HepG2 (cell line): ENCODE results near the gene CERS4. TPM values are rescaled to one million over a fixed set of nuclear protein-coding genes. Genes with fewer than 3 reads are reported as not detected.

Experiments used
- ASH2L ChIP-seq: fragments of 300-600, 200-600 bp; sonication (generic); IDR thresholded peaks from 2 replicates; pipeline ENCODE4 v1.7.0; 2017; ENCODE audit warnings: low read depth, mild to moderate bottlenecking, moderate library complexity, mixed read lengths, low read length; ENCODE audit not compliant: insufficient read length
- BHLHE40 ChIP-seq: IDR thresholded peaks from 2 replicates; pipeline ENCODE4 v1.6.1; 2011; ENCODE audit warnings: low read length, improper control_type of control experiment
- BORCS8-MEF2B ChIP-seq: sonication (generic); formaldehyde crosslinking; IDR thresholded peaks from 2 replicates; pipeline ENCODE4 v1.8.0; 2022; ENCODE audit warnings: mild to moderate bottlenecking, missing genetic modification reagents
- FOXA1 ChIP-seq, 2 experiments: fragments of 450-650 bp in 1 of 2; sonication (generic) in 1 of 2; formaldehyde crosslinking in 1 of 2; IDR thresholded peaks; 2 replicates each; pipeline versions ENCODE4 v1.4.0 to v1.6.1; 2016 to 2020; ENCODE audit warnings: missing genetic modification reagents in 1 of 2
- HOXA3 ChIP-seq: sonication (generic); formaldehyde crosslinking; IDR thresholded peaks from 2 replicates; pipeline ENCODE4 v1.5.0; 2020; ENCODE audit warnings: missing genetic modification reagents
- HOXA9 ChIP-seq: sonication (generic); formaldehyde crosslinking; IDR thresholded peaks from 2 replicates; pipeline ENCODE4 v1.8.1; 2022; ENCODE audit warnings: missing genetic modification reagents, mild to moderate bottlenecking, moderate library complexity, borderline replicate concordance
- KDM6A ChIP-seq: IDR thresholded peaks from 2 replicates; pipeline ENCODE4 v1.6.1; 2016; ENCODE audit warnings: low read depth
- KIAA2018 ChIP-seq: sonication (generic); formaldehyde crosslinking; IDR thresholded peaks from 2 replicates; pipeline ENCODE4 v1.5.0; 2020; ENCODE audit warnings: mild to moderate bottlenecking, missing genetic modification reagents, borderline replicate concordance
- POLR2A ChIP-seq, 2 experiments: IDR thresholded peaks; 2 replicates each; pipeline ENCODE4 v1.6.1; 2011; ENCODE audit warnings: low read depth in 2 of 2, low read length in 2 of 2, mild to moderate bottlenecking in 1 of 2, moderate library complexity in 1 of 2; ENCODE audit not compliant: insufficient read depth in 1 of 2
- SAP130 ChIP-seq: IDR thresholded peaks from 2 replicates; pipeline ENCODE4 v1.6.1; 2016; ENCODE audit warnings: low read depth
- SP140L ChIP-seq: sonication (generic); formaldehyde crosslinking; IDR thresholded peaks from 2 replicates; pipeline ENCODE4 v1.4.0; 2020; ENCODE audit warnings: missing genetic modification reagents, borderline replicate concordance
- THYN1 ChIP-seq: sonication (generic); formaldehyde crosslinking; IDR thresholded peaks from 2 replicates; pipeline ENCODE4 v1.8.1; 2023; ENCODE audit warnings: low read depth, mild to moderate bottlenecking, moderate library complexity, missing genetic modification reagents, borderline replicate concordance
- ZFX ChIP-seq: sonication (generic); formaldehyde crosslinking; IDR thresholded peaks from 2 replicates; pipeline ENCODE4 v1.4.0; 2020; ENCODE audit warnings: mild to moderate bottlenecking, low read depth, missing genetic modification reagents, moderate library complexity
- ZNF30 ChIP-seq: sonication (generic); formaldehyde crosslinking; IDR thresholded peaks from 2 replicates; pipeline ENCODE4 v1.5.0; 2020; ENCODE audit warnings: mild to moderate bottlenecking, missing genetic modification reagents
- ZNF331 ChIP-seq: sonication (generic); formaldehyde crosslinking; IDR thresholded peaks from 2 replicates; pipeline ENCODE4 v1.4.0; 2020; ENCODE audit warnings: missing genetic modification reagents
- ZNF607 ChIP-seq: sonication (generic); formaldehyde crosslinking; IDR thresholded peaks from 2 replicates; pipeline ENCODE4 v1.5.1; 2020; ENCODE audit warnings: missing genetic modification reagents, mild to moderate bottlenecking, borderline replicate concordance
- ZNF7 ChIP-seq: IDR thresholded peaks from 2 replicates; pipeline ENCODE4 v1.6.1; 2016; ENCODE audit warnings: missing biosample characterization, missing genetic modification reagents
- ZNF766 ChIP-seq: sonication (generic); formaldehyde crosslinking; IDR thresholded peaks from 2 replicates; pipeline ENCODE4 v1.5.0; 2020; ENCODE audit warnings: missing genetic modification reagents, borderline replicate concordance
- polyA plus RNA-seq, 8 experiments: library from polyadenylated mRNA; depleted of rRNA in 3 of 8; stranded (reverse) in 7 of 8; unstranded in 1 of 8; fragments of >200 nt; fragmentation: Illumina TruSeq in 4 of 8; extraction: Trizol in 4 of 8; gene quantifications; 2 replicates each; pipeline versions ENCODE4 v1.2.1 to v1.2.3, GENCODE V29; 2011 to 2016; ENCODE audit warnings: low read depth in 4 of 8, missing spikeins in 1 of 8, mixed read lengths in 1 of 8; ENCODE audit not compliant: insufficient read depth in 1 of 8
- total RNA-seq, 5 experiments: library from RNA; depleted of rRNA; stranded (reverse); fragments of >200 nt; fragmentation: Illumina TruSeq; extraction: Trizol; gene quantifications; 2 replicates each; pipeline ENCODE4 v1.2.3, GENCODE V29; 2016; ENCODE audit warnings: low read depth in 1 of 5
- TF ChIP-seq, protein P1 (sequence below): sonication (generic); formaldehyde crosslinking; IDR thresholded peaks from 2 replicates; pipeline ENCODE4 v1.8.1; 2023; ENCODE audit warnings: missing genetic modification reagents, inconsistent platforms, borderline replicate concordance
- TF ChIP-seq, protein P2 (sequence below): sonication (generic); formaldehyde crosslinking; IDR thresholded peaks from 2 replicates; pipeline ENCODE4 v1.4.0; 2020; ENCODE audit warnings: mild to moderate bottlenecking, missing genetic modification reagents

Gene CERS4
- total and polyA plus RNA-seq, 2 of the 13 experiments (the other 11 are each of a cell fraction or from before 2014, with no cell fraction given): 74.7 to 83.5 TPM

GRCh38 chr19:8240274-8241229 lies 31.4 kb downstream of the CERS4 start (continued):
- no peak for TF ChIP-seq HOXA9
- no peak for TF ChIP-seq ZNF30 (CRISPR knock-in tag)
- TF ChIP-seq, protein P1, sequence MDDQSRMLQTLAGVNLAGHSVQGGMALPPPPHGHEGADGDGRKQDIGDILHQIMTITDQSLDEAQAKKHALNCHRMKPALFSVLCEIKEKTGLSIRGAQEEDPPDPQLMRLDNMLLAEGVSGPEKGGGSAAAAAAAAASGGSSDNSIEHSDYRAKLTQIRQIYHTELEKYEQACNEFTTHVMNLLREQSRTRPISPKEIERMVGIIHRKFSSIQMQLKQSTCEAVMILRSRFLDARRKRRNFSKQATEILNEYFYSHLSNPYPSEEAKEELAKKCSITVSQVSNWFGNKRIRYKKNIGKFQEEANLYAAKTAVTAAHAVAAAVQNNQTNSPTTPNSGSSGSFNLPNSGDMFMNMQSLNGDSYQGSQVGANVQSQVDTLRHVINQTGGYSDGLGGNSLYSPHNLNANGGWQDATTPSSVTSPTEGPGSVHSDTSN: no peak
- TF ChIP-seq ZNF7 (CRISPR knock-in tag): no peak
- peak; percentile 53; the same call in 1 of the 2 replicates for TF ChIP-seq BORCS8-MEF2B (CRISPR knock-in tag)
- TF ChIP-seq KDM6A (CRISPR knock-in tag): peak; percentile 35; the same call in 1 of the 2 replicates
- no peak for TF ChIP-seq ZNF766 (CRISPR knock-in tag)
- TF ChIP-seq SP140L (CRISPR knock-in tag): no peak
- TF ChIP-seq BHLHE40: peak; percentile 98
- peak; percentile 28 for TF ChIP-seq ASH2L
- TF ChIP-seq, protein P2, sequence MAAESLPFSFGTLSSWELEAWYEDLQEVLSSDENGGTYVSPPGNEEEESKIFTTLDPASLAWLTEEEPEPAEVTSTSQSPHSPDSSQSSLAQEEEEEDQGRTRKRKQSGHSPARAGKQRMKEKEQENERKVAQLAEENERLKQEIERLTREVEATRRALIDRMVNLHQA (CRISPR knock-in tag): no peak
- TF ChIP-seq ZNF607 (CRISPR knock-in tag): no peak
- TF ChIP-seq ZFX: peak; percentile 66; the same call in 1 of the 2 replicates
- TF ChIP-seq SAP130 (CRISPR knock-in tag): peak; percentile 88
- no peak for TF ChIP-seq THYN1 (CRISPR knock-in tag)
- no peak for TF ChIP-seq KIAA2018
- TF ChIP-seq HOXA3 (CRISPR knock-in tag): no peak; the same call in 1 of the 2 replicates
- TF ChIP-seq ZNF331: peak; percentile 80
- TF ChIP-seq POLR2A (IDR thresholded peaks at IDR 0.05; ENCODE audit: insufficient read depth in 1 of 2, low read depth in 2 of 2, low read length in 2 of 2): 0 out of 4 replicates have a peak, but pooled peaks of 1 of the 2 experiments have one; percentile 38
- no peak for TF ChIP-seq FOXA1 (IDR thresholded peaks at IDR 0.05)
- TF ChIP-seq FOXA1 (CRISPR knock-in tag; IDR thresholded peaks at IDR 0.05): peak; percentile 57
